ENCODE measurements around the gene PIP4K2B.
"Not testable (repeated sequence)": the region's sequence is repeated elsewhere in the genome, so short reads cannot be mapped to it uniquely, and the experiment has no call there.

Gene PIP4K2B

GRCh38 chr17:38799501-38800236 lies at the start of gene PIP4K2B:
Gene PIP4K2B, minus strand, starts transcription at chr17:38799556. Its CDS starts 132 bp downstream, at chr17:38799424.
- DNase-seq (ENCODE audit: low read depth), result peak; percentile 73

GRCh38 chr17:38848557-38848891 lies 49.2 kb upstream of the PIP4K2B start:
- no peak for DNase-seq (ENCODE audit: low read depth)

- no peak for DNase-seq (ENCODE audit: low read depth)
Measured at GRCh38 chr17:38844261-38844757, 45.0 kb upstream of the PIP4K2B start.

GRCh38 chr17:38825762-38826247 lies 26.4 kb upstream of the PIP4K2B start:
- DNase-seq (ENCODE audit: low read depth), result no peak

GRCh38 chr17:38824899-38825761 lies 25.8 kb upstream of the PIP4K2B start, which contains the start of gene CWC25:
Gene CWC25, minus strand, starts transcription at chr17:38825321. Its CDS starts 138 bp downstream, at chr17:38825183.
- DNase-seq (ENCODE audit: low read depth), result peak; percentile 94

GRCh38 chr17:38815576-38816193 lies 16.3 kb upstream of the PIP4K2B start:
- no peak for DNase-seq (ENCODE audit: low read depth)

GRCh38 chr17:38809828-38810227 lies 10.5 kb upstream of the PIP4K2B start:
- no peak for DNase-seq (ENCODE audit: low read depth)

GRCh38 chr17:38800237-38800760 lies 943 bp upstream of the PIP4K2B start:
- DNase-seq (ENCODE audit: low read depth), result no peak

GRCh38 chr17:38798614-38799500 lies 499 bp downstream of the PIP4K2B start:
- peak; percentile 14 for DNase-seq (ENCODE audit: low read depth)

- no peak for DNase-seq (ENCODE audit: low read depth)
Measured at GRCh38 chr17:38797828-38798227, 1.5 kb downstream of the PIP4K2B start.

GRCh38 chr17:38797158-38797490 lies 2.2 kb downstream of the PIP4K2B start:
- DNase-seq (ENCODE audit: low read depth), result no peak

GRCh38 chr17:38796451-38797157 lies 2.8 kb downstream of the PIP4K2B start:
- DNase-seq (ENCODE audit: low read depth), result no peak

GRCh38 chr17:38794221-38794620 lies 5.1 kb downstream of the PIP4K2B start:
- no peak for DNase-seq (ENCODE audit: low read depth)

GRCh38 chr17:38791162-38791561 lies 8.2 kb downstream of the PIP4K2B start:
- DNase-seq (ENCODE audit: low read depth), result no peak

- not testable (repeated sequence) for DNase-seq (ENCODE audit: low read depth)
Measured at GRCh38 chr17:38790148-38790707, 9.1 kb downstream of the PIP4K2B start.

- DNase-seq (ENCODE audit: low read depth), result no peak
Measured at GRCh38 chr17:38789185-38789584, 10.2 kb downstream of the PIP4K2B start.

- not testable (repeated sequence) for DNase-seq (ENCODE audit: low read depth)
Measured at GRCh38 chr17:38787999-38788398, 11.4 kb downstream of the PIP4K2B start.

- no peak for DNase-seq (ENCODE audit: low read depth)
Measured at GRCh38 chr17:38786372-38786771, 13.0 kb downstream of the PIP4K2B start.

- no peak for DNase-seq (ENCODE audit: low read depth)
Measured at GRCh38 chr17:38783227-38783626, 16.1 kb downstream of the PIP4K2B start.

Data from stimulated activated CD8-positive, alpha-beta memory T cell treated with anti-CD3 and anti-CD28 coated beads, Interleukin-7, amount 100 ng/mL, for 24 hours (primary cell).